Measurements from ENCODE around the gene ABHD4.
"Not testable (repeated sequence)": the region's sequence is repeated elsewhere in the genome, so short reads cannot be mapped to it uniquely, and the experiment has no call there.

ABHD4 gene

DNA sequence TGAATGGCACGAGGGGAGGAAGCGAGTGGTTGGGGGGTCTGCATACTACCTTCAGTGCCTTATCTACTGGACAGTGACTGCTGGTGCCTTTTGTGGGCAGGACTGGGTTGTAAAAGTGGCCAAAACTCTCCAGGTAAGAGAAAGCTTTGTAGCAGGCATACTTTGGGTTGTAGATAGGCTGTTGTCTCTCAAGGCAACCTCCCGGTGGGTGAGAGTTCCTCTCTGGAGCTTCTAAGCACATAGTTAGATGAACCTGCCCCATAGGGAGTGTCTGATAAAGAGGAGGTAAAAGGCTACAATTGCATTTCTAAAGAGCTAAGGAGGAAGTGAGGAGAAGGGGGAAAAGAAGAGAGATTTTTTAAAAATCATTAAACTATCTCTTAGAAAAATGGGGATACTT is 4.9 kb upstream of the ABHD4 start:
- no peak for DNase-seq

DNA sequence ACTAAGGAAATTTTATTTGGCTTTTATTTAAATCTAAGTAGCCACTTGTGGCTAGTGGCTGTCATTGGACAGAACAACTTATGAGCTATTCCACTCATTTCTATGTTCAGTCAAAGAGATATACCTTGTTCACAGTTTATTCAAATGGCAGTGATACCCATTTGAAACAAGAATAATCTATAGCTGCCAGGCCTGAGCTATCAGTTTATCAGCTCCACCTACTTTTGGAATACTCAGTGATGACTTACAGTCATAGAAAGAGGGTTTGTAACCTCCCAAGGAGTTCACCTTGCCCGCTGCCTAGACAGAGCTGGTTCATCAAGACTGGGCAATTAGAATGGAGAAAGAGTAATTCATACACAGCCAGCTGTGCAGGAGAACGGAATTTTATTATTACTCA is 4.5 kb upstream of the ABHD4 start:
- no peak for DNase-seq

DNA sequence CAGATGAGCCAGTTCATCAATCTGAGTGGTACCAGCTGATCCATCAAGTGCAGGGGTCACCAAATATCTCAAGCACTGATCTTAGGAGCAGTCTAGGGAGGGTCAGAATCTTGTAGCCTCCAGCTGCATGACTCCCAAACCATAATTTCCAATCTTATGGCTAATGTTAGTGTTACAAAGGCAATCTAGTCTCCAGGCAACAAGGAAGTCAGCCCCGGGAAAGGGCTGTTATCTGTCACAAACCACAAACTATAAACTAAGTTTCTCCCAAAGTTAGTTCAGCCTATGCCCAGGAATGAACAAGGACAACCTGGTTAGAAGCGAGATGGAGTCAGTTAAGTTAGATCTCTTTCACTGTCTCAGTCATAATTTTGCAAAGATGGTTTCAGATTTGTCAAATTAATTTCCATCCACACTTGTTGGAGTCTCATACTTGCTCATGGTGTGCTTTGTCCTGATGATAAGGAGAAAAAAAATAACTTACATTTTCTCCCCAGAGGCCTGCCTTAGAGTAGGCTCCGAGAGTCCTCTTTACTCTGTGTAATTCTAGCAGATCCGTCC is 3.9 kb upstream of the ABHD4 start:
- DNase-seq = no peak

DNA sequence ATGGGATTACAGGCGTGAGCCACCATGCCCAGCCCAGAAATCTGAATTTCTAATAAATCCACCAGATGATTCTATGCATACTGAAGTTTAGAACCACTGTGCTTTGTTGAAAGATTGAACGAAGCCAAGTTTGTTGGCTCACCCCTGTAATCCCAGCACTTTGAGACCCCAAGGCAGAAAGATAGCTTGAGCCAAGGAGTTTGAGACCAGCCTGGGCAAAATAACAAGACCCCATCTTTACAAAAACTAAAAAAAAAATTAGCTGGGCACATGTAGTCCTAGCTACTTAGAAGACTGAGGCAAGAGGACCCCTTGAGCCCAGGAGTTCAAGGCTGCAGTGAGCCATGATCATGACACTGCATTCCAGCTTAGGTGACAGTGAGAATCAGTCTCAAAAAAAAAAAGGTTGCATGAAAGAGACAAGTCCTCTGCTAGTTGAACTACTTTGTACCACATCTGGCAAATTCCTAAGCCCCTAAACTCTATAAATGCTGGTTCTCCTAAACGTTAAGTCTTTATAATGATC is 1.7 kb upstream of the ABHD4 start:
- no peak for DNase-seq

DNA sequence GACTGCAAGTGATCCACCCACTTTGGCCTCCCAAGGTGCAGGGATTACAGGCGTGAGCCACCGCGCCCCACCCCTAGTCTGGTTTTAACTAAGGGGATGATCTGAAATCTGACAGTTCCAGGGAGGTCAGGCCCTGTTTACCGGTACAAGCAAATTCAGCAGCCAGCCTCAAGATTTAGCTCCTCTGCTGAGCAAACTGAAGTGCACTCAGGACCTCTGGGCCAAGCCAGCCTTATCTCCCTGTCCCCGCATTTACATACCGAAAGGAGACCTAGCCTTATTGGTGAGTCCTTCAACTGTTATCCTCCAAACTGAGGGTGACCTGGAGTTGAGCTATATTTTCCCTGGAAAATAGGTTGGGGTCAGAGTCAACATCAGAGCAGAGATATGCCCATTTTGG is 835 bp upstream of the ABHD4 start:
- DNase-seq = no peak

DNA sequence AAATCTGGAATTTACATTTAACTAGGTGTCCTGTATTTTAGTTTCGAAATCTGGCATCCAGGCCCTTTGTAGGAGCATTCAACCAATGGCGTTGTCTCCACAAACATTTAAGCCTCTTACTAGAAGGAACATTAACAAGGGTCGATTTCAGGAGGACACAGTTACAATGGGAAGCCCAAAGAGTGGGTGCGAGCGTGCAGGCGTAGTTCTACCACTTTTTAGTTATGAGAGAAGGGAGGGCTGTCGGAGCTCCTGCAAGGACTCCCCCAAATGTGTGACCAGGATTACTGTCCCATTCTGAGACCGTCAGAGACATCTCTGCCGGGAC is 365 bp upstream of the ABHD4 start:
- DNase-seq = no peak

DNA sequence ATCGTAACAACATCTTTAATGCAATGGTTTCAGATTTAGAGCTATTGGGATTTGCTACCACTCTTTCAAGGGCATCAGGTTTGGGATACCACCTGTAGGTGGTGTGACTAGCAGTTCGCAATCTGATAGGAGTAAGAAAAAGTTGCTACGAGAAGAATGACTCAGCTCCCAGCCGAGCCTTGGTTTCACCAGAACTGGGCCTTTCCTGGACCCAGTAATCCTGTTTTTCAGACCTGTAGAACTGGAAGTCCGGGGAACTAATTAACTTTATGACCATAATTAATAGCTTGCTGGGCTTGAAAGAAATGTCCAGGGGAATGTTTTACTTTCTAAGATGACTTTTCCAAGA is 770 bp downstream of the ABHD4 start:
- peak in 1 of 2 experiments; percentile 27 for DNase-seq

DNA sequence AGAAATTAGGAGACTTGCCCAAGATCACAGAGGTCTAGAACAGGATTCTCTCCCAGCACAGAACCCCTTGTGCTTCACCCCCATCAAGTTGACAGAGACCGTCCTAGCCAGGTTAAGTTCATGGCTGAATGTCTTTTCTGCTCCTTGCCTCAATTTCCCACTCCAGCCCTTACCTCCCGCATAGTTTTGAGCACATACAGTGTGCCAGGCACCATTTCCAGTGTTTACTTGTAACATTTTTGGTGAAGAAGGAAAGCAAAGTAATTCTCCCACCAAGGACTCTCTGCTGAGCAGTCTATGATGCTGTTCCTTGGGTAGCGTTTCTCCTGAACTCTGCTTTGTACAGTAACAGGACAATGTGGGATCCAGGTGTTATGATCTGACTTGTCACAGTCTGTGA is 1.2 kb downstream of the ABHD4 start:
- no peak for DNase-seq

DNA sequence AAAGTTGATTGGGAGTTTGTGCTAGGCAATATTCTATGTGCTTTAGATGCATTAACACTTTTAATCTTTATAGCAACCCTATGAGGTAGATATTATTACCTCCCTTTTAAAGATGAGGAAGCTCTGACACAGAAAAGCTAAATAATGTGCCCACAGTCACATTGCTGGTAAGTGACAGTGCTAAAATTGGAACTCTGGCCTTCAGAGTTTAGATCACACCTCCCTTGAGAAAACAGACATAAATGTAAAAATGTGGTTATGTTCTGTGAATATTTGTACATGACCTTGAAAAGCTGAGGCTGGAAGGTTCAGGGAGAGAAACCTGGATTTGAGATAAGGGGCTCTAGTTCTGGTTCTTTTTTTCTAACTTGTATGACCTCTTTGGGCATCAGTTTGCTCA is 1.9 kb downstream of the ABHD4 start:
- no peak for DNase-seq

DNA sequence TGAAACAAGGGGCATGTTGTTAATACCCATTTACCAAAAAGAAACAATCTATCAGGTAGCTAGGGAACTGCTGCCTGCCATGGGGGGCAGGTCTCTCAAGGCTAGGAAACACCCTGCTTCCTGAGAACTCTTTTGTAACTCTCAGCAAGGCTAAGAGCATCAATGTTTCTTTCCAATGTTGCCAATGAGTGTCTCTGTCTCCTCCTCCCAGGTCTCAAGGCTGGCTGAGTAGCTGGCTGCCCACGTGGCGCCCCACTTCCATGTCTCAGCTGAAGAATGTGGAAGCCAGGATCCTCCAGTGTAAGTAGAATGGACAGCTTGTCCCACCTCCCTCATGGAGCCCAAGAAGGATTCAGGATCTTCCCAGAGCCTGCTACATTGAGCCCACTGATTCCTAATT is 3.4 kb downstream of the ABHD4 start:
- DNase-seq = no peak

DNA sequence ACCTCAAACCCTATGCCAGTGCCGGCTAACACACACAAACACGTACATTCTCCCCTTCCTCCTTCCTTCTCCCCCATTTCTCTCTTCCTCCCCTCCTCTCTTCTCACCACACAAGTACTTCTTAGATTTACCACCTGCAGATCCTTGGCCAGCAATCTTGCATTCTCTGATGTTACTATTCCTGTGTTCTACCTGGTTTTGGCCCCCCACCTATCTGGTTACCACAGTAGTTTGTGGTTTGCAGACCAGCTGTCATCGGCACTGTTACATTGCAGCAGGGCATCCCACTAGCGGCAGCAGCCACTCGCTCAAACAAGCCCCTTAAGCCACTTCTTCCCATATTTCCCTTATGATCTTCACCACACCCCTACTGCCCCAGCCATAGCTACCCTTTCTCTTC is 3.9 kb downstream of the ABHD4 start:
- DNase-seq = no peak

DNA sequence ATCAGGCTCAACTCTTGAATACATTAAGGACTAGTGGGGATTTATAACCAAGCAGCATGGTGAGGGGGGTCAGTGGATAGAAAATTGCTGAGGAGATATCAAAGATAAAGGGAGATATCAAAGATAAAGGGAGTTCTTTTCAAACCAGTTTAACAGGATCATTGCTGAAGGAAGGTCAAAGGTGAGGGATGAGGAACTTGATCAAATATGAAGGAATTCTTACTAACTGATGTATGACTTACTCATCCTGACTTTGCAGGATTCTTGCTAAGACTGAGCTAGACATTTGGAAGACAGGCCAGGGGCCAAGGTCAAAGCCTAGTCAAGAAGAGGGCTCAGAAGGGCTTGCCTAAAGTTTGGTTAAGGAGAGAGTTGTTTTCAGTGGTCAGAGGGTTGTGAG is 4.8 kb downstream of the ABHD4 start:
- no peak for DNase-seq

DNA sequence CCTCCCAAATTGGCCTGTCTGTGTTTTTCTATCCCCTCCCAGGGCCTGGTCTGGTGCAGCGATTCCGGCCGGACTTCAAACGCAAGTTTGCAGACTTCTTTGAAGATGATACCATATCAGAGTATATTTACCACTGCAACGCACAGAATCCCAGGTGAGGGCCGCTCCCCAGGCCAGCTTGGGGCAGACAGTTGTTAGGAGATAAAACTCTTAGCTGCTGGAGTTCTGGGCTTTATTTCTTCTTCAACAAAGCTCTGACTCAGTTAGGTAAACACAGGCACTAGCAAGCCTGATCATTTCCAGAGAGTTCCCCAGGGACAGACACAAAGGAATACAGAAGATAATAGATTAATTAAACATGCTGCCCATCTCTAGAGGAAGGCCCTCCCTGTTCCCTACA is 8.3 kb downstream of the ABHD4 start:
- no peak for DNase-seq

DNA sequence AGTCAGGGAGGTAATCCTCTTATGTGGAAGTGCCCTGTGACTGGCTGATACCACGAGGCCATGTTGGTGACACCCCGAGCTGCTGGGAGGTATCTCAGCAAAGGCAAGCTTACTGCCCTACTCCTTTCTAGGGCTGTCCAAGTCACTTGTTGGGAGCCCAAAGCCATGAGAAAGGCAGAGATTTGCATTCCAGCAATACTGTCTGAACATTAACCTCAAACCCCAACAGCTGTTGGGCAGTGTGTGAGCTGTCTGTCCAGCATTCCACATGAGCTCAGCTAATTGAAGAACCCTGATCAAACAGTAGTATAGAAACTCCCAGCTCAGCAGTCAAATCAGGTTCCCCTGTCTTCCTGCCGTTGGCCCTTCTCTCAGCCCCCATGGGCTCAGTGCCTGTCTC is 9.2 kb downstream of the ABHD4 start:
- DNase-seq = no peak

DNA sequence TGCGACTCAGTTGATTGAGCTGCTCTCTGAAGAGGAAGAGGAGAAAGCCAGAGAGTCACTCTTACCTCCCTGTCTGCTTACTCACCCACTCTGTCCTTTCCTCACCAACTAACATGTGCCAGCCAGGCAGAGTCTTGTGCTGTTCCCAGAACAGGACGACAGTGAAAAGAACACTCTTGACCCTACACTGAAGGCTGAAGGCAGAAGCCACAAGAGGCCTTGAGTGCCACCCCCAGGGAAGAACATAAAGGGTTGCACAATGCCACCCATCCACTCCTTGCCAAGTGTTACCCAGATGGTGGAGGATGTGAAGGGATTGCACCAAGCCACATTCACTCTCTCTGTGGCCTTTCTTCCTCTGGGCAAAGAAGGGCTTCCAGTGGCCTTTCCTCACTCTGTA is 12.8 kb downstream of the ABHD4 start:
- DNase-seq = no peak

DNA sequence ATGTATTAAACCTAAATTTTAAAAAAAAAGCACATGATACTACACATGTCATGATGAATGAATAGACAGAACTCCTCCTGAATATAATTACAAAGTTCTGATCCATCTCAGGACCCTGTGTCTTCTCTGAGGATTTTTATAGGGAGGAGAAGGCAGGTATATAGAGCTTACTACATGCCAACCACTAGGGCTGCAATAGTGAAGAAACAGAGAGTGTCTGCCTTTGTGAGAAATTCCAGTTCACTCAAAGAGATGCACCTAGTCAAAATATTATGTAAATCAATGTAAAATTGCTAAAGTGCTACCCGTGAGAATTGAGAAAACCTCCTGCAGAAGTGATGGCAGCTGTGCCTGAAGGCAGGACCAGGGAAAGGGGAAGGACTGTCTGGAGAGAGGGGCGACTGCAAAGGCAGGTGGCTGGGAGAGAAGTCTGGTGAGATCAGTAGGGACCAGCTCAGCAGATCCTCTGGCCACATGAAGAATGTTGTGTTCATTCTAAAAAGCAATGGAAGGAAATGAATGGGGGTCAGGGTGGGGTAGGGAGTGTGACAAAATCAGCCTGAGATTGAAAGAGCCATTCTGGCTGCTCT is 15.1 kb downstream of the ABHD4 start:
- DNase-seq = no peak

DNA sequence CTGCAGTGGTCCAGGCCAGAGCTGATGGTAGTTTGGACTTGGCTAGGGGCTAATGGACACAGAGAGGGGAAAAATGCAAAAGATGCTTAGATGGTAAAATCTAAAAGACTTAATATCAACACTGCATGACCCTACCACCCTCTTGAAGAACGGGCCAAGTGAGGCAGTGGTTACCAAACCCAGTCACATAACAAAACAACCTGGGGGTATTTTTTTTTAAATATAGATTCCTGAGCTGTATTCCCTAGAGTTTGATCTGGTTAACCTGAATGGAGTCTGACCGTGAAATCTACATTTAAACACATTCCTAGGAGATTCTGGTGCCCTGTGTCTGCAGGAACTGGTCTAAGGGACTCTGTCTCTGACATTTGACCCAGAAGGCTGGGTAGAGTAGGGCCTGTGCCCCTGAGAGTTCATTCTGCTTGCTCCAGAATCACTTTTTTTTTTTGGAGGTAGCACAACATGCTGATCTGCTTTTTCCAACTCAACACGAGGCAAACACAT is 15.7 kb downstream of the ABHD4 start:
- no peak for DNase-seq

DNA sequence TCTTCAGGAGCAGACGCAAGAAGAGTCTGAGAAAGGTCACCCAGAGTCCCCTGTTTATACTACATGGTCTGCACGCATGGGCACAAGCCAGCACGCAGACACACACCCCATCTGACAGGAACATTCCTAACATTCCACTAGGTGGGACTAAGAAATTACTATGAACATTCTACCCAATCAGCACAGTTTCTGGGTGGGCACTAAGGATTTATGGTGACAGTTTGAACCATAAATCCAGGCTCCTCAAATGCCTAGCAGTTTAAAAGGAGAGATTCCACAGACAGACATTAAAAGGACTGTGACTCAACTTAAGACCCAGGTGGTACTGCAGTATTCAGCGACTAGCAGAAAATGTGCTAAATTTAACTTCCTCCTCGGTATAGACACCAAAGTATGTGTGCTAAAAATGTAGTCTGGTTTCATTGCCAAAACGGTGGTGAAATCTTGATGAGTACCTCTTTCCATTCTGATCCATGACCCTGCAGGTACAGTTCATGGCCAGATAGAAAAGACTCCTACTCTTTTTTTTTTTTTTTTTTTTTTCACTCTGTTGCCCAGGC is 16.2 kb downstream of the ABHD4 start:
- DNase-seq = no peak

DNA sequence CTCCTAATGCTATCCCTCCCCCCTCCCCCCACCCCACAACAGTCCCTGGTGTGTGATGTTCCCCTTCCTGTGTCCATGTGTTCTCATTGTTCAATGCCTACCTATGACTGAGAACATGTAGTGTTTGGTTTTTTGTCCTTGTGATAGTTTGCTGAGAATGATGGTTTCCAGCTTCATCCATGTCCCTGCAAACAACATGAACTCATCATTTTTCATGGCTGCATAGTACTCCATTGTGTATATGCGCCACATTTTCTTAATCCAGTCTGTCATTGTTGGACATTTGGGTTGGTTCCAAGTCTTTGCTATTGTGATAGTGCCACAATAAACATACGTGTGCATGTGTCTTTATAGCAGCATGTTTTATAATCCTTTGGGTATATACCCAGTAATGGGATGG is 17.7 kb downstream of the ABHD4 start:
- DNase-seq = not testable (repeated sequence)

DNA sequence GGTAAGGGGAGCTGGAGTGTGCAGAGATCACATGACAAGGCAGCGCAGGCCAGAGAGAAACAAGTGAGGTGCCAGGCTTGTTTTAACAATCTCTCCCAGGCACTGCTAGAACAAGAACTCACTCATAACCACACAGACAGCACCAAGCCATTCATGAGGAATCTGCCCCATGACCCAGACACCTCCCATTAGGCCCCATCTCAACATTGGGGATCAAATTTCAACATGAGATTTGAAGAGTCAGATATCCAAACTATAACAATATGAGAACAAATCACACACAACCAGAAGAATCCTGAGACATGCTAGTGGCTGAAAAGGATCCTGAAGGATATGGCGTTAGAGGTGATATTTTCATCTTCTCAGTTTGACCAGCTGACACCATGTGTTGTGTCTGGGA is 24.2 kb downstream of the ABHD4 start:
- DNase-seq = no peak

DNA sequence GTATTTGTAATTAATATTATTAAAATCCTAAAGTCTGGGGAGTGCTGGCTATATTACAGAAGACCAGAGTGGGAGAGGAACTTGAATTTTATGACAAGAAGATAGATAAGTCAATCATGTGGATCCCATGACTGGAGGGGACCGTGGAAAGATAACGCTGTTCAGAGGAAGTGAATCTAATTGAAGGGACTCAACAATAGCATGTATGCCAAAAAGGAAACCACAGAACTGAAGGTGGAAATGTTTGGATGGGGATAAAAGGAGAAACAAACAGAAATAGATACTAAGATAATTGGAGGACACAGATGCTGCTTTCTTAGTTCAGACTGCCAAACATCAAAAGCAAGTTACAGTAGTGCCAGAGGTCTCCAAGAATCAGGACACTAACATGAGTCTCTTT is 24.9 kb downstream of the ABHD4 start:
- no peak for DNase-seq

DNA sequence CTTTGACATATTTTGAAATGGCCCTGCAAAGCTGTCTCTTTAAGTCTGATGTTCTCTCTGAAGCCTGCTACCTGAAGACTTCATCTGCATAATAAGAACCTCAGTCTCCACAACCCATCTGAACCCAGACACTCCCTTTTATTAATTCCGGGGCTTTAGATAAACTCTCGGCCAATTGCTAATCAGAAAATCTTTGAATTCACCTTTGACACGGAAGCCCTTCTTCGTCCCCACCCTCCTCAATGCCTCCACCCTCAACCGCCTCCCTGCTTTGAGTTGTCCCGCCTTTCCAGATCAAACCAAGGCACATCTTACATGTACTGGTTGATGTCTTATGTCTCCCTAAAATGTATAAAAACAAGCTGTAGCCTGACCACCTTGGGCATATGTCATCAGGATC is 28.5 kb downstream of the ABHD4 start:
- DNase-seq = no peak

DNA sequence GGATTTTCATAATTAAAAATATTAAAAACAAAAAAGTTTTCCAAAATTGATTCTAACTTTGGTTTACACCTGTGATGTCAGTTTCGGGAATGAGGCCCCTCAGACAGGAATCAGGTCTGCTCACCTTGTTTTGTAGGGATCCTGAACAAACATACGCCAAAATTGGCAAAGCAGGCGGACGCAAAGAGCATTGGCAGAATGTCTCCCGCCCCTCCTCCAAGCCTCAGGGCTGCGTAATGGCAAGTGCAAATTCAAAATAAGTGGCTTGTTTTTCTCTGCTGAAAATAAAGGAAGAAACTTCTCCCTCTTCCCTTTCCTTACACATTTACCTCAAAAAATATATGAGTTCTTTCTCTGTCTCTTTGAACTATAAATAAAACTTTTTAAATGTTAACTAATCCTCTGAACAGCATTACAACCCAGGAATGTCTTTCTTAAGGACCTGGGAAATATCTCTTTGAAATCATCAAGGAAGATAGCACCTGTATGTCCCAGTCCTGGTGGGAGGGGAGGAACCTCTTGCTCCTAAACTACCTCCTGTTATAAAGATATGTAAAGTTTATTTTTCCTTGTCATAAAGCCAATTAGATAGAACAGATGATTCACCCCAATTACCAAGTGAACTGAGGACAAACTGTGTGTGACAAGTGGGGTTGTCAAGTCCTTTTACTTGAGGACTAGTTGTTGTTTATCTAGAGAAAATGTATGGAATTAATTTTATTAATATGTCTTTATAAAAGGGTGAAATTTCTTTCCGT is 29.6 kb downstream of the ABHD4 start:
- no peak for DNase-seq

DNA sequence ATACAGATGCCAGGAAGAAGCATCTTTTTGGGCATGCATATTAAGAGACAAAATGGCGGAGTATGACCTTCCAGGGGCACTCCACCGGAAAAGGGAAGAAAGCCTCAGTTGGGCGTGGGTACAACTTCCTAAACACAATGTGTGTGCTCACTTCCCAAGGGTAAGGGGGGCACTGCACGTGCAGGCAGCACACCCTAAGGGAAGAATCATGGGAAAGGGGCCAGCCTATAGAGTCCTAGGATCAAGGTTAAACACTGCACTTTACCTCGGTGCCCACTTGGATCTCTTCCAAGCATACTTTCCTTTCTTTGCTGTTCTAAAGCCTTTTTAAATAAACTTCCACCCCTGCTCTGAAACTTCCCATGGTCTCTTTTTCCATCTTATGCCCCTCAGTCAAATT is 31.3 kb downstream of the ABHD4 start:
- DNase-seq = no peak
